Suppressor macrophage treated with lipopolysaccharide for 1 hour (primary cell): ENCODE results near the gene MAPK11.

ENCODE experiments used
- DNase-seq, 3 donors: peaks; one replicate each; pipeline ENCODE4 v3.0.0-alpha.2; 2020 to 2022

MAPK11 gene

DNA sequence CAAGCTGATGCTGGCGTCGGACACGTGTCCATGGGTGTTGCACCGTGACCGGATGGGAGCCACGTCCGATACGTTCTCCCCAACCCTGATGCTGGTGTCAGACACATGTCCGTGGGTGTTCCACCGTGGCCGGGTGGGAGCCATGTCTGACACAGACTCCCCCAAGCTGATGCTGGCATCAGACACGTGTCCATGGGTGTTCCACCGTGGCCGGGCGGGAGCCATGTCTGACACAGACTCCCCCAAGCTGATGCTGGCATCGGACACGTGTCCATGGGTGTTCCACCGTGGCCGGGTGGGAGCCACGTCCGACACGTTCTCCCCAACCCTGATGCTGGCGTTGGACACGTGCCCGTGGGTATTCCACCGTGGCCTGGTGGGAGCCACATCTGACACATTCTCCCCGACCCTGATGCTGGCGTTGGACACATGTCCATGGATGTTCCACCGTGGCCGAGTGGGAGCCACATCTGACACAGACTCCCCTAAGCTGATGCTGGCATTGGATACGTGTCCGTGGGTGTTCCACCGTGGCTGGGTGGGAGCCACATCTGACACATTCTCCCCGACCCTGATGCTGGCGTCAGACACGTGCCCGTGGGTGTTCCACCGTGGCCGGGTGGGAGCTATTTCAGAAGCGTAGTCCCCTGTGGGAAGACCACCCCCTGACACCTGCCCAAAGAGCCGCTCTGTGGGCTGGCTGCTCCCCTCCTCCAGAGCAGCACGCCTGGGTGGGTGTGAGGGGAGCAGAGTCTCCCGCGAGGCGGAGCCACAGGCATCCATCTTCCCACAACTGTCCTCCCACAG, 49.4 kb downstream of the MAPK11 start:
- DNase-seq: no peak

DNA sequence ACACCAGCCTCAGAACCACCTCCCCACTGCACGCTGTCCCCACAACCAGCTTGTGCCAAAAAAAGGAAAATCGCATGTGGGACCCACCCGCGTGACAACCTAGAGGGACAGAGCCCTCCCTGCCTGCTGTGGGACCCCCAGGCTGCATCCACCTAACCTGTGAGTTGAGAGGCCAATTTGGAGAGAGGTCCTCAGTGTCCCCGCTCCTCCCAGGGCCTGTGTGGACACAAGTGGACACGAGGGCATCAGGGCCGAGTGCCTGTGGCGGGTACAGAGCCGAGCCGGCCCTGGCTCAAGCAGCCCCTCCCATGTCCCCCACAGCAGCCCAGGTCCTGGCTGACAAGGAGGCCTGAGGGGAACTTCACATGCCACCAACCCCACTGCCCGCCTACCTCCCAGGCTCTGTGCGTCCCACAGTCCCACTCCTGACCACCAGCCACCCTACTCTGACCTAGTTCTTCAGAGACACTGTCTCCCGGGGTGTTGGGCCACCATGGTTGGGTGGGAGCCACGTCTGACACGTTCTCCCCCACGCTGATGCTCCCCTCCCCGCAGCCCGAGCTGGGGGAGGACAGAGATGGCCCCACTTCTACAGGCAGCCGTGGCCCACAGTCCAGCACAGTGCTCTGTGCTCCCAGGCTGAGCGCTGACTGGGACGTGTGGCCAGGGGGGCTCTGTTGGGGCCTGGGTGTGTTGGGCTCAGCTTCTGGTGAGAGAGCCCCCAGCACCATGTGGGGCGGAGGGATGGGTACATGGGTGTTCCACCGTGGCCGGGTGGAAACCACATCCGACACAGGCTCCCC, 50.2 kb downstream of the MAPK11 start:
- no peak for DNase-seq

DNA sequence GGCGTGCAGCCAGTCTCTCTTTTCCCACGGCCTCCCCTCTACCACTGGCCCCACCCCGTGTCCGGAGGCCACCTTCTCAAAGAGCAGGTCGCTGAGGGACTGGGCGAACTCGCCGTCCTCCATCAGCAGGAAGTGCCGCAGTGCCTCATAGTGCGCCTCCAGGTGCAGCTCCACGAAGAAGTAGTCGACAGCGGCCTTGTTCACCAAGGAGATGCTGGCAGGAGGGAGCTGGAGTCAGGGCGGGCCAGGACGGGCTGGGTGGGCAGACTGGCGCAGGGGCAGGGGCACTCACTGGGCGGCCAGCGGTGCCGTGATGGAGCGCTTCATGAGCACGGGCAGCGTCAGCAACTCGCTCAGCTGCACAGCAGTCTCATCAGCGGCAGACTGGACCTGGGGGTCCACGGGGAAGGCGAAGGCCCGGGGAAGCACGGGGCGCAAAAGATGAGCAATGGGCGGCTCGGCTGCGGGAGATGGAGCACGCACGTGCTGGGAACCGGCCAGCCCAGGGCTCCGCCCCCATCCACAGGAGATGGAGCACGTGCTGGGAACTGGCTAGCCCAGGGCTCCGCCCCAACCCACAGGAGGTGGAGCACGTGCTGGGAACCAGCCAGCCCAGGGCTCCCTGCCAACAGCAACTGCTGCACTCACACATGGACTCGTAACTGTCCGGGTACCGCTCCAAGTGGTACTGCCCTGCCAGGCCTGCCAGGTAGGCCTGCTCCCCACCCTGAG, 51.0 kb downstream of the MAPK11 start:
- peak in 2 of 3 donors; percentile 12 to 20 for DNase-seq

DNA sequence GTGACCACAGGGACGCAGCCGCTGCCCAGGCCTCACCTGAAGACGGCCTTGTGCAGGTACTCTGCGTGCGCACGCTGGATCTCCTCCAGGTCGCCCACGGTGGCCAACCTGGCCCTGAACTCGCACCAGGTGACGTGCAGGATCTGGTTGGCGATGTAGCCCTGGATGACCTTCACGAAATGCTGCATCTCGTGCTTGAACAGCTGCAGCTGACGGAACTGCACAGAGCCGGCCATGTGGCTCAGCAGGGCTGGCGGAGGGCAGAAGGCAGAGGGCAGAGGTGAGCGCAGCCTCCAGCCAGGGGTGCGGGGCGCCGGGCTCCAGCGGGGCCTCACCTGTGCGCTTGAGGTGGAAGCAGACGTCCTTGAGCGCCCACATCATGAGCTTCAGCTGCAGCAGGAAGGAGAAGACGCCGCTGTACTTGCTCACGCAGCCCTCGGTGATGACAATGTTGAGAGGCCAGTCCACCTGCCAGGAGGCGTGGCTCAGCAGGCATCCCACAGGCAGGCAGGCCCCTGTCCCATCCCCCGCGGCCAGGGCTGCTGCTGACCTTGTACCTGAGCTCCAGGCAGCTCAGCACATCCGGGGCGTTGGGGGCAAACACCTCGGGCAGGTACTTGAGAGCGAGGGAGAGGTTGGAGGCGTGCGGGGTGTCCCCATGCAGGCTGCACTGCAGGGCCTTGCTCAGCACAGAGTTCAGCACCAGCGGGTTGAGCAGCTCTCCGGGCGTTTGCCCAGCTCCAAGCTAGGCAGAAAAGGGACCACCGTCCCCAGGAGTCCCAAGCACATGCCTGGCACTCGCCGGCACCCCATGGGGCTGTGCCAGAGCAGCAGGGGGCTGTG, 51.8 kb downstream of the MAPK11 start:
- DNase-seq: no peak

DNA sequence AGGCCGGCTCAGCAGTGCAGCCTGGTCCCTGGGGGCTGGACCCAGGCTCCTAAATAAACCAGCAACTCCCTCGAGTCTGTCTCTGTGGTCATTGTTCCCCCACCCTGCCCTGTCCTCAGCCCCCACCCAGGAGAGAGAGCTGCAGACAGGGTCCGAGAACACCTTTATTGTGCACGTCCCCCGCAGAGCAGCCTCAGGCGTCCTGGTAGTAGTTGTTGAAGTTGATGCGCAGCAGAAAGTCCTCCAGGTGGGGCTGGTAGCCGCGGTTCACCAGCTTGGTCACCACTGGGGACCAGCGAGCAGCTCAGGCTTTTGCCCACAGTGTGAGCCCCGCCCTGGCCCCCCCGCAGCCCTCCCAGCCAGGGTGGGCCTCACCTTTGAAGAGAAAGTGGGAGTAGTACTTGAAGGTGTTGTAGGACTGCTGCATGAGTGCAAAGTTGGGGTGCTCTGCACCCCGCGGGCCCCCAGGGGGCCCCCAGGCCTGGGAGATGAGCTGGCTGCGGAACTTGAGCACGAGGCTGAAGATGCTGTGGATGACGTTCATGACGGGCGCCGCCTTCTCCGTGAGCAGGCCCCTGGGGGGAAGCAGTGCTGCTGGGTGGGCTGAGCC, 52.5 kb downstream of the MAPK11 start:
- DNase-seq: no peak

DNA sequence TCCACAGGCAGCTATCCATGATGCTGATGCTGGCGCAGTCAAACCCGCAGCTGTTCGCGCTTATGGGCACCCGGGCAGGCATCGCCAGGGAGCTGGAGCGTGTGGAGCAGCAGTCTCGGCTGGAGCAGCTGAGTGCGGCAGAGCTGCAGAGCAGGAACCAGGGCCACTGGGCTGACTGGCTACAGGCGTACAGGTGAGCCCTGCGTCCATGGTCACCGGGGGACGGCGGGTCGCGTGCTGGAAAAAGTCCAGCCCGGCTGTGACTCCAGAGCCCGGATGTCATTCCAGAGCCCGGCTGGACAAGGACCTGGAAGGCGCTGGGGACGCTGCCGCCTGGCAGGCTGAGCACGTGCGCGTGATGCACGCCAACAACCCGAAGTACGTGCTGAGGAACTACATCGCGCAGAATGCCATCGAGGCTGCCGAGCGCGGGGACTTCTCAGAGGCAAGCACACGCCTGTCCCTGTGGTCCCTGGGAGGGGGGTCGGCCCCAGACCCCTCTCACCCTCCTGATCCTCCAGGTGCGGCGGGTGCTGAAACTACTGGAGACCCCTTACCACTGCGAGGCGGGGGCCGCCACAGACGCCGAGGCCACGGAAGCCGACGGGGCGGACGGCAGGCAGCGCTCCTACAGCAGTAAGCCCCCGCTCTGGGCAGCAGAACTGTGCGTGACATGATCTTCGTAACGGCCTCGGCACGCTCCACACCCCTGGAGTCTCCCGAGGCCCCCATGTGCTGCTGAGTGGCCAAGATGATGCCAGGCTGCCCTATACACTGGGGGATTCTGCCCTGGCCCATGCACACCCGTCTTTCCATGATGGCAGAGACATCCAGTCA, 53.3 kb downstream of the MAPK11 start:
- DNase-seq: no peak

DNA sequence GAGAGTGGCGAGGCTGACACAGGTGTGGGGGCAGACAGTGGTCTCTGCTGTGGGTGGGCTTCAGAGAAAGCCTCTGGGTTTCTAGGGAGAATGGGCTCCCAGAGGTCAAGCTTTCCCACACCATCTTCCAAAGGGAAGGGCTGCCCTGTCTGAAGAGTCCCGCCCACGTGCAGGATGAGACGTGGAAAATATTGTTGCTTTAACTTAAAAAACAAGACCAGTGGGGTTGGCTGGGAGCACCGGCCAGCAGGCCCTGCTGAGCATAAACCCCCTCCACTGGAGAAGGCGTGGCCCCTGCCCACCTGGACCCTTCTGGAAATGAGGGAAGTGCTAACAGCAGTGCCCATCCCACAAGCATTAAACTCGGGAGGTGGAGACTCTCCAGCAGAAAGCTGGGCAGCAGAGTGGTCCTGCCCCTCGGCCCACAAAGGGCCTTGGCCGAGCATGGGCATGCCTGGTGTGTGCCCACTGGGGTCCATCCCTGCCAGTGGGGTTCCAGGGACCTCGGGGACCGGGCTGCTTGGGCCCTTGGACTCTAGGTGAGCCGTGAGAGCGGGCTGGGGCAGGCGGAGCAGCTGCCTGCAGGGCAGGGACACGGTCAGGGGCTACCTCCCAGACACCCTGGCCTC, 54.0 kb downstream of the MAPK11 start:
- DNase-seq: no peak

DNA sequence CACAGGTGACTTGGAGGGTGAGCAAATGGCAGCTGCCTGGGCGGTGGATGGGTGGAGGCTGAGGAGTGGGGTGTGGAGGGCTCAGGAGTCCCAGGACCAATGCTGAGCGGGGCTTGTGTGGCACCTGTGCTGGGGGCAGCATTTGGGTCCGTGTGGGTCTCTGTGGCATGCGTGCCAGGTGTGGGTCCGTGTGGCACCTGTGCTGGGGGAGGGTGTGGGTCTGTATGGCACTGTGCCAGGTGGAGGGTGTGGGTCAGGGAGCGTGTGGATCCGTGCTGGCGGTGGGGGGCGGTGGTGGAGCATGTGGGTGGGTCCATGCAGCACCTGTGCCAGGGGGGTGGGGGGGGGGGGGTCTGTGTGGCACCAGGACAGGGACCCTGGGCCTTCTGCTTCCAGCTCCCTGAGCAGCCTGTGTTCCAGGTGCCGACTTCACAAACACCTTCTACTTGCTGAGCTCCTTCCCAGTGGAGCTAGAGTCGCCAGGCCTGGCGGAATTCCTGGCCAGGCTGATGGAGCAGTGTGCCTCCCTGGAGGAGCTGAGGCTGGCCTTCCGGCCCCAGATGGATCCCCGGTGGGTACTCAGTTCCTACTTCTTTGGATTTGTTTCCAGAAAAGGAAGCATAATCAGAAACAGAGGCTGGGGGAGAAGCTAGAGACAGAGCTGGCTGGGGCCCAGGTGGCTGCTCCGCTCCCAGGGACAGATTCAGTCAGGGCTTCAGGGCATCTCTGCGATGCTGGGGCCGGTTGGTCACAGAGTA, 54.7 kb downstream of the MAPK11 start:
- DNase-seq: no peak
